HepG2 (cell line): ENCODE results near the gene USP5. TPM values are rescaled to one million over a fixed set of nuclear protein-coding genes. Genes with fewer than 3 reads are reported as not detected.

ENCODE experiments used
- AHR ChIP-seq: IDR thresholded peaks from 2 replicates; pipeline ENCODE4 v1.6.1; 2018; ENCODE audit warnings: missing genetic modification reagents, missing compliant biosample characterization
- DMAP1 ChIP-seq: IDR thresholded peaks from 2 replicates; pipeline ENCODE4 v1.6.1; 2016
- FOXJ3 ChIP-seq: sonication (generic); formaldehyde crosslinking; IDR thresholded peaks from 2 replicates; pipeline ENCODE4 v1.4.0; 2020; ENCODE audit warnings: missing genetic modification reagents, mild to moderate bottlenecking, borderline replicate concordance
- FOXK2 ChIP-seq: fragments of 450-650 bp; IDR thresholded peaks from 2 replicates; pipeline ENCODE4 v1.6.1; 2016
- HMGA1 ChIP-seq: sonication (generic); formaldehyde crosslinking; conservative IDR thresholded peaks from 2 replicates; pipeline ENCODE4 v1.4.0; 2020; ENCODE audit warnings: missing genetic modification reagents
- HOXD1 ChIP-seq: sonication (generic); formaldehyde crosslinking; IDR thresholded peaks from 2 replicates; pipeline ENCODE4 v1.5.0; 2020; ENCODE audit warnings: missing genetic modification reagents
- MEIS2 ChIP-seq: sonication (generic); formaldehyde crosslinking; IDR thresholded peaks from 2 replicates; pipeline ENCODE4 v1.9.0; 2021; ENCODE audit warnings: mild to moderate bottlenecking, missing genetic modification reagents
- NFE2 ChIP-seq: sonication (generic); formaldehyde crosslinking; IDR thresholded peaks from 2 replicates; pipeline ENCODE4 v1.4.0; 2020; ENCODE audit warnings: missing genetic modification reagents
- RBM22 ChIP-seq: fragments of 200-400 bp; formaldehyde crosslinking; optimal IDR thresholded peaks from 2 replicates; pipeline ENCODE3; 2017; ENCODE audit warnings: mild to moderate bottlenecking, low read length, moderate library complexity
- SUZ12 ChIP-seq: fragments of 150-350 bp; IDR thresholded peaks from 2 replicates; pipeline ENCODE4 v1.6.1; 2014; ENCODE audit warnings: low read depth, low read length
- TOE1 ChIP-seq: sonication (generic); formaldehyde crosslinking; IDR thresholded peaks from 2 replicates; pipeline ENCODE4 v1.4.0; 2020; ENCODE audit warnings: mild to moderate bottlenecking, missing genetic modification reagents
- U2AF2 ChIP-seq: fragments of 200-400 bp; formaldehyde crosslinking; IDR thresholded peaks from 2 replicates; pipeline ENCODE4 v1.6.1; 2017; ENCODE audit warnings: low read depth, mild to moderate bottlenecking, low read length
- ZNF740 ChIP-seq: sonication (generic); formaldehyde crosslinking; IDR thresholded peaks from 2 replicates; pipeline ENCODE4 v1.4.0; 2020; ENCODE audit warnings: missing genetic modification reagents
- polyA plus RNA-seq, 8 experiments: library from polyadenylated mRNA; depleted of rRNA in 3 of 8; stranded (reverse) in 7 of 8; unstranded in 1 of 8; fragments of >200 nt; fragmentation: Illumina TruSeq in 4 of 8; extraction: Trizol in 4 of 8; gene quantifications; 2 replicates each; pipeline versions ENCODE4 v1.2.1 to v1.2.3, GENCODE V29; 2011 to 2016; ENCODE audit warnings: low read depth in 4 of 8, missing spikeins in 1 of 8, mixed read lengths in 1 of 8; ENCODE audit not compliant: insufficient read depth in 1 of 8
- total RNA-seq, 5 experiments: library from RNA; depleted of rRNA; stranded (reverse); fragments of >200 nt; fragmentation: Illumina TruSeq; extraction: Trizol; gene quantifications; 2 replicates each; pipeline ENCODE4 v1.2.3, GENCODE V29; 2016; ENCODE audit warnings: low read depth in 1 of 5
- TF ChIP-seq, protein P1 (sequence below): IDR thresholded peaks from 2 replicates; pipeline ENCODE4 v1.6.1; 2016; ENCODE audit warnings: mild to moderate bottlenecking
- TF ChIP-seq, protein P2 (sequence below): IDR thresholded peaks from 2 replicates; pipeline ENCODE4 v1.6.1; 2016; ENCODE audit warnings: low read depth, missing genetic modification reagents, missing compliant biosample characterization
- TF ChIP-seq, protein P3 (sequence below): IDR thresholded peaks from 2 replicates; pipeline ENCODE4 v1.6.1; 2012; ENCODE audit warnings: inconsistent platforms
- TF ChIP-seq, protein P4 (sequence below): sonication (generic); formaldehyde crosslinking; IDR thresholded peaks from 2 replicates; pipeline ENCODE4 v1.4.0; 2020; ENCODE audit warnings: mild to moderate bottlenecking, missing genetic modification reagents, borderline replicate concordance

Gene USP5
- total and polyA plus RNA-seq, 2 of the 13 experiments (the other 11 are each of a cell fraction or from before 2014, with no cell fraction given), result 39.6 to 56.0 TPM

- TF ChIP-seq U2AF2, result no peak
- TF ChIP-seq ZNF740 (CRISPR knock-in tag), result no peak
- TF ChIP-seq FOXK2, result no peak
- no peak for TF ChIP-seq SUZ12
- TF ChIP-seq FOXJ3 (CRISPR knock-in tag), result 0 out of 2 replicates have a peak, but pooled peaks have one; percentile 26
- TF ChIP-seq, protein P1, sequence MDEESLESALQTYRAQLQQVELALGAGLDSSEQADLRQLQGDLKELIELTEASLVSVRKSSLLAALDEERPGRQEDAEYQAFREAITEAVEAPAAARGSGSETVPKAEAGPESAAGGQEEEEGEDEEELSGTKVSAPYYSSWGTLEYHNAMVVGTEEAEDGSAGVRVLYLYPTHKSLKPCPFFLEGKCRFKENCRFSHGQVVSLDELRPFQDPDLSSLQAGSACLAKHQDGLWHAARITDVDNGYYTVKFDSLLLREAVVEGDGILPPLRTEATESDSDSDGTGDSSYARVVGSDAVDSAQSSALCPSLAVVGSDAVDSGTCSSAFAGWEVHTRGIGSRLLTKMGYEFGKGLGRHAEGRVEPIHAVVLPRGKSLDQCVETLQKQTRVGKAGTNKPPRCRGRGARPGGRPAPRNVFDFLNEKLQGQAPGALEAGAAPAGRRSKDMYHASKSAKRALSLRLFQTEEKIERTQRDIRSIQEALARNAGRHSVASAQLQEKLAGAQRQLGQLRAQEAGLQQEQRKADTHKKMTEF (CRISPR knock-in tag), result peak; percentile 96
- TF ChIP-seq TOE1 (CRISPR knock-in tag), result no peak
- TF ChIP-seq HMGA1 (CRISPR knock-in tag), result no peak
- no peak for TF ChIP-seq RBM22
- peak; percentile 82; the same call in 1 of the 2 replicates for TF ChIP-seq MEIS2 (CRISPR knock-in tag)
- TF ChIP-seq, protein P2, sequence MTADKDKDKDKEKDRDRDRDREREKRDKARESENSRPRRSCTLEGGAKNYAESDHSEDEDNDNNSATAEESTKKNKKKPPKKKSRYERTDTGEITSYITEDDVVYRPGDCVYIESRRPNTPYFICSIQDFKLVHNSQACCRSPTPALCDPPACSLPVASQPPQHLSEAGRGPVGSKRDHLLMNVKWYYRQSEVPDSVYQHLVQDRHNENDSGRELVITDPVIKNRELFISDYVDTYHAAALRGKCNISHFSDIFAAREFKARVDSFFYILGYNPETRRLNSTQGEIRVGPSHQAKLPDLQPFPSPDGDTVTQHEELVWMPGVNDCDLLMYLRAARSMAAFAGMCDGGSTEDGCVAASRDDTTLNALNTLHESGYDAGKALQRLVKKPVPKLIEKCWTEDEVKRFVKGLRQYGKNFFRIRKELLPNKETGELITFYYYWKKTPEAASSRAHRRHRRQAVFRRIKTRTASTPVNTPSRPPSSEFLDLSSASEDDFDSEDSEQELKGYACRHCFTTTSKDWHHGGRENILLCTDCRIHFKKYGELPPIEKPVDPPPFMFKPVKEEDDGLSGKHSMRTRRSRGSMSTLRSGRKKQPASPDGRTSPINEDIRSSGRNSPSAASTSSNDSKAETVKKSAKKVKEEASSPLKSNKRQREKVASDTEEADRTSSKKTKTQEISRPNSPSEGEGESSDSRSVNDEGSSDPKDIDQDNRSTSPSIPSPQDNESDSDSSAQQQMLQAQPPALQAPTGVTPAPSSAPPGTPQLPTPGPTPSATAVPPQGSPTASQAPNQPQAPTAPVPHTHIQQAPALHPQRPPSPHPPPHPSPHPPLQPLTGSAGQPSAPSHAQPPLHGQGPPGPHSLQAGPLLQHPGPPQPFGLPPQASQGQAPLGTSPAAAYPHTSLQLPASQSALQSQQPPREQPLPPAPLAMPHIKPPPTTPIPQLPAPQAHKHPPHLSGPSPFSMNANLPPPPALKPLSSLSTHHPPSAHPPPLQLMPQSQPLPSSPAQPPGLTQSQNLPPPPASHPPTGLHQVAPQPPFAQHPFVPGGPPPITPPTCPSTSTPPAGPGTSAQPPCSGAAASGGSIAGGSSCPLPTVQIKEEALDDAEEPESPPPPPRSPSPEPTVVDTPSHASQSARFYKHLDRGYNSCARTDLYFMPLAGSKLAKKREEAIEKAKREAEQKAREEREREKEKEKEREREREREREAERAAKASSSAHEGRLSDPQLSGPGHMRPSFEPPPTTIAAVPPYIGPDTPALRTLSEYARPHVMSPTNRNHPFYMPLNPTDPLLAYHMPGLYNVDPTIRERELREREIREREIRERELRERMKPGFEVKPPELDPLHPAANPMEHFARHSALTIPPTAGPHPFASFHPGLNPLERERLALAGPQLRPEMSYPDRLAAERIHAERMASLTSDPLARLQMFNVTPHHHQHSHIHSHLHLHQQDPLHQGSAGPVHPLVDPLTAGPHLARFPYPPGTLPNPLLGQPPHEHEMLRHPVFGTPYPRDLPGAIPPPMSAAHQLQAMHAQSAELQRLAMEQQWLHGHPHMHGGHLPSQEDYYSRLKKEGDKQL (CRISPR knock-in tag), result peak; percentile 39; the same call in 1 of the 2 replicates
- peak; percentile 67; the same call in 1 of the 2 replicates for TF ChIP-seq HOXD1 (CRISPR knock-in tag)
- peak; percentile 82; the same call in 1 of the 2 replicates for TF ChIP-seq AHR
- TF ChIP-seq, protein P3, sequence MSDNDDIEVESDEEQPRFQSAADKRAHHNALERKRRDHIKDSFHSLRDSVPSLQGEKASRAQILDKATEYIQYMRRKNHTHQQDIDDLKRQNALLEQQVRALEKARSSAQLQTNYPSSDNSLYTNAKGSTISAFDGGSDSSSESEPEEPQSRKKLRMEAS, result peak; percentile 84
- TF ChIP-seq, protein P4, sequence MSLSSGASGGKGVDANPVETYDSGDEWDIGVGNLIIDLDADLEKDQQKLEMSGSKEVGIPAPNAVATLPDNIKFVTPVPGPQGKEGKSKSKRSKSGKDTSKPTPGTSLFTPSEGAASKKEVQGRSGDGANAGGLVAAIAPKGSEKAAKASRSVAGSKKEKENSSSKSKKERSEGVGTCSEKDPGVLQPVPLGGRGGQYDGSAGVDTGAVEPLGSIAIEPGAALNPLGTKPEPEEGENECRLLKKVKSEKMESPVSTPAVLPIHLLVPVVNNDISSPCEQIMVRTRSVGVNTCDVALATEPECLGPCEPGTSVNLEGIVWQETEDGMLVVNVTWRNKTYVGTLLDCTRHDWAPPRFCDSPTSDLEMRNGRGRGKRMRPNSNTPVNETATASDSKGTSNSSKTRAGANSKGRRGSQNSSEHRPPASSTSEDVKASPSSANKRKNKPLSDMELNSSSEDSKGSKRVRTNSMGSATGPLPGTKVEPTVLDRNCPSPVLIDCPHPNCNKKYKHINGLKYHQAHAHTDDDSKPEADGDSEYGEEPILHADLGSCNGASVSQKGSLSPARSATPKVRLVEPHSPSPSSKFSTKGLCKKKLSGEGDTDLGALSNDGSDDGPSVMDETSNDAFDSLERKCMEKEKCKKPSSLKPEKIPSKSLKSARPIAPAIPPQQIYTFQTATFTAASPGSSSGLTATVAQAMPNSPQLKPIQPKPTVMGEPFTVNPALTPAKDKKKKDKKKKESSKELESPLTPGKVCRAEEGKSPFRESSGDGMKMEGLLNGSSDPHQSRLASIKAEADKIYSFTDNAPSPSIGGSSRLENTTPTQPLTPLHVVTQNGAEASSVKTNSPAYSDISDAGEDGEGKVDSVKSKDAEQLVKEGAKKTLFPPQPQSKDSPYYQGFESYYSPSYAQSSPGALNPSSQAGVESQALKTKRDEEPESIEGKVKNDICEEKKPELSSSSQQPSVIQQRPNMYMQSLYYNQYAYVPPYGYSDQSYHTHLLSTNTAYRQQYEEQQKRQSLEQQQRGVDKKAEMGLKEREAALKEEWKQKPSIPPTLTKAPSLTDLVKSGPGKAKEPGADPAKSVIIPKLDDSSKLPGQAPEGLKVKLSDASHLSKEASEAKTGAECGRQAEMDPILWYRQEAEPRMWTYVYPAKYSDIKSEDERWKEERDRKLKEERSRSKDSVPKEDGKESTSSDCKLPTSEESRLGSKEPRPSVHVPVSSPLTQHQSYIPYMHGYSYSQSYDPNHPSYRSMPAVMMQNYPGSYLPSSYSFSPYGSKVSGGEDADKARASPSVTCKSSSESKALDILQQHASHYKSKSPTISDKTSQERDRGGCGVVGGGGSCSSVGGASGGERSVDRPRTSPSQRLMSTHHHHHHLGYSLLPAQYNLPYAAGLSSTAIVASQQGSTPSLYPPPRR (CRISPR knock-in tag), result peak; percentile 63; the same call in 1 of the 2 replicates
- peak; percentile 98 for TF ChIP-seq NFE2 (CRISPR knock-in tag)
- peak; percentile 88 for TF ChIP-seq DMAP1
These were observed 39.1 kb downstream of the USP5 start (continued) for GRCh38 chr12:6890789-6891645.
